HepG2 (cell line): ENCODE data around the gene ITGB2. TPM values are rescaled to one million over a fixed set of nuclear protein-coding genes. Genes with fewer than 3 reads are reported as not detected.
A peak's percentile ranks its signal among the peaks of the same experiment; 100 is the strongest.

ENCODE experiments used
- CENPBD1 ChIP-seq: sonication (generic); formaldehyde crosslinking; IDR thresholded peaks from 2 replicates; pipeline ENCODE4 v1.8.0; 2022; ENCODE audit warnings: missing genetic modification reagents, low read depth, mild to moderate bottlenecking, borderline replicate concordance
- HHEX ChIP-seq: IDR thresholded peaks from 2 replicates; pipeline ENCODE4 v1.6.1; 2016; ENCODE audit warnings: control low read depth
- HOXA3 ChIP-seq: sonication (generic); formaldehyde crosslinking; IDR thresholded peaks from 2 replicates; pipeline ENCODE4 v1.5.0; 2020; ENCODE audit warnings: missing genetic modification reagents
- MAFF ChIP-seq: IDR thresholded peaks from 2 replicates; pipeline ENCODE4 v1.6.1; 2011; ENCODE audit warnings: low read depth, low read length, improper control_type of control experiment
- MBD4 ChIP-seq: IDR thresholded peaks from 2 replicates; pipeline ENCODE4 v1.6.1; 2012; ENCODE audit warnings: low read length, inconsistent platforms, borderline replicate concordance
- NCOR1 ChIP-seq: fragments of 200-600 bp; sonication (generic); IDR thresholded peaks from 2 replicates; pipeline ENCODE4 v1.7.0; 2017; ENCODE audit warnings: antibody characterized with exemption, low read length, borderline replicate concordance
- NFAT5 ChIP-seq: sonication (generic); formaldehyde crosslinking; IDR thresholded peaks from 2 replicates; pipeline ENCODE4 v1.4.0; 2020; ENCODE audit warnings: missing genetic modification reagents
- NFE2L1 ChIP-seq: sonication (generic); formaldehyde crosslinking; IDR thresholded peaks from 2 replicates; pipeline ENCODE4 v1.4.0; 2020; ENCODE audit warnings: missing genetic modification reagents, mild to moderate bottlenecking, borderline replicate concordance
- NFKBIZ ChIP-seq: IDR thresholded peaks from 2 replicates; pipeline ENCODE4 v1.6.1; 2018; ENCODE audit warnings: missing genetic modification reagents, missing compliant biosample characterization
- PHF5A ChIP-seq: IDR thresholded peaks from one replicate; pipeline ENCODE4 v1.6.1; 2018; ENCODE audit warnings: low read depth, missing genetic modification reagents; ENCODE audit not compliant: unreplicated experiment
- RNF2 ChIP-seq: fragments of 450-650 bp; conservative IDR thresholded peaks from 2 replicates; pipeline ENCODE4 v1.6.1; 2016; ENCODE audit warnings: low read depth
- SIX1 ChIP-seq: sonication (generic); formaldehyde crosslinking; IDR thresholded peaks from 2 replicates; pipeline ENCODE4 v1.4.0; 2020; ENCODE audit warnings: missing genetic modification reagents, borderline replicate concordance
- ZMYM4 ChIP-seq: sonication (generic); formaldehyde crosslinking; IDR thresholded peaks from 2 replicates; pipeline ENCODE4 v1.8.1; 2023; ENCODE audit warnings: mild to moderate bottlenecking, missing genetic modification reagents
- ZNF335 ChIP-seq: sonication (generic); formaldehyde crosslinking; IDR thresholded peaks from 2 replicates; pipeline ENCODE4 v1.4.0; 2020; ENCODE audit warnings: missing genetic modification reagents
- ZNF382 ChIP-seq: sonication (generic); formaldehyde crosslinking; IDR thresholded peaks from 2 replicates; pipeline ENCODE4 v1.5.0; 2020; ENCODE audit warnings: missing genetic modification reagents, mild to moderate bottlenecking, borderline replicate concordance
- ZNF788 ChIP-seq: sonication (generic); formaldehyde crosslinking; IDR thresholded peaks from 2 replicates; pipeline ENCODE4 v1.5.0; 2020; ENCODE audit warnings: mild to moderate bottlenecking, missing genetic modification reagents, borderline replicate concordance
- ZNF83 ChIP-seq: sonication (generic); formaldehyde crosslinking; IDR thresholded peaks from 2 replicates; pipeline ENCODE4 v1.4.0; 2020; ENCODE audit warnings: missing genetic modification reagents, mild to moderate bottlenecking, borderline replicate concordance
- ZSCAN5A ChIP-seq: sonication (generic); formaldehyde crosslinking; IDR thresholded peaks from 2 replicates; pipeline ENCODE4 v1.8.0; 2022; ENCODE audit warnings: mild to moderate bottlenecking, missing genetic modification reagents, borderline replicate concordance
- polyA plus RNA-seq, 8 experiments: library from polyadenylated mRNA; depleted of rRNA in 3 of 8; stranded (reverse) in 7 of 8; unstranded in 1 of 8; fragments of >200 nt; fragmentation: Illumina TruSeq in 4 of 8; extraction: Trizol in 4 of 8; gene quantifications; 2 replicates each; pipeline versions ENCODE4 v1.2.1 to v1.2.3, GENCODE V29; 2011 to 2016; ENCODE audit warnings: low read depth in 4 of 8, missing spikeins in 1 of 8, mixed read lengths in 1 of 8; ENCODE audit not compliant: insufficient read depth in 1 of 8
- total RNA-seq, 5 experiments: library from RNA; depleted of rRNA; stranded (reverse); fragments of >200 nt; fragmentation: Illumina TruSeq; extraction: Trizol; gene quantifications; 2 replicates each; pipeline ENCODE4 v1.2.3, GENCODE V29; 2016; ENCODE audit warnings: low read depth in 1 of 5
- TF ChIP-seq, protein P1 (sequence below): fragments of 450-650 bp; IDR thresholded peaks from 2 replicates; pipeline ENCODE4 v1.6.1; 2017; ENCODE audit warnings: mild to moderate bottlenecking

Gene ITGB2
- total and polyA plus RNA-seq, 2 of the 13 experiments (the other 11 are each of a cell fraction or from before 2014, with no cell fraction given): 4.2 to 18.0 TPM

DNA sequence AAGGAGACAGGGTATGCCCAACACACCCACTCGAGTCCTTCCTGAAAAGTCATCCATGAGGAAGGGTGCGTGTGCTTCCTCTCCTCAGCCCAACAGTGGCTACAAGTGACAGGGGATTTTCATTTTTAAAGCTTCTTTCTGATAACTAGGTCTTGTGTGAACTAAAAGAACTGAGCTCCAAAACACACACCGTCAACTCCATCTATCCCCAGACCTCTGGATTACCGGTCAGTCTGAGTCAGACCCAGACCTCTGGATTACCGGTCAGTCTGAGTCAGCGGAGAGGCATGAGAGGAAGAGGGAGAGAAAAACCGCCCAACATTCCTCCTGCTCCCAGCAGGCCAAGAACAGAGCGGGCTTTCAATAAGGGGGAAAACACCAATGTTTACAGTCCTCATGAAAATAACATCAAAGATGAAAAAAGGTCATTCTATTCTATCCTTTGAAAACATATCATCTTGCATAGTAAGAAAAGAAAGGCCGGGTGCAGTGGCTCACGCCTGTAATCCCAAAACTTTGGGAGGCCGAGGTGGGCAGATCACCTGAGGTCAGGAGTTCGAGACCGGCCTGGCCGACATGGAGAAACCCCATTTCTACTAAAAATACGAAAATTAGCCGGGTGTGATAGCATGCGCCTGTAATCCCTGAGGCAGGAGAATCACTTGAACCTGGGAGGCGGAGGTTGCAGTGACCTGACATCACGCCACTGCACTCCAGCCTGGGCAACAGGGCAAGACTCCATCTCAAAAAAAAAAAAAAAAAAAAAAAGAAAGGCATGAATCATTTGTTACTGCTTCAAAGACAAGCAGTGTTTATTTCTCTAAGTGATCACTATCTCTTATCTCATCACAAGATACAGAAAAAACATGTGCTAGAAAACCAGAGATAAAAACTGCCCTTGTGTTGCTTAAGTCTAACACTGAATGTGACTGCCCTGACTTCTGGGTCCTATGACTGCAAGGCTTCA, 50.6 kb downstream of the ITGB2 start (continued):
- TF ChIP-seq HOXA3 (CRISPR knock-in tag): peak; percentile 31; the same call in 1 of the 2 replicates
- no peak for TF ChIP-seq MBD4
- TF ChIP-seq ZNF335 (CRISPR knock-in tag): no peak
- TF ChIP-seq, protein P1, sequence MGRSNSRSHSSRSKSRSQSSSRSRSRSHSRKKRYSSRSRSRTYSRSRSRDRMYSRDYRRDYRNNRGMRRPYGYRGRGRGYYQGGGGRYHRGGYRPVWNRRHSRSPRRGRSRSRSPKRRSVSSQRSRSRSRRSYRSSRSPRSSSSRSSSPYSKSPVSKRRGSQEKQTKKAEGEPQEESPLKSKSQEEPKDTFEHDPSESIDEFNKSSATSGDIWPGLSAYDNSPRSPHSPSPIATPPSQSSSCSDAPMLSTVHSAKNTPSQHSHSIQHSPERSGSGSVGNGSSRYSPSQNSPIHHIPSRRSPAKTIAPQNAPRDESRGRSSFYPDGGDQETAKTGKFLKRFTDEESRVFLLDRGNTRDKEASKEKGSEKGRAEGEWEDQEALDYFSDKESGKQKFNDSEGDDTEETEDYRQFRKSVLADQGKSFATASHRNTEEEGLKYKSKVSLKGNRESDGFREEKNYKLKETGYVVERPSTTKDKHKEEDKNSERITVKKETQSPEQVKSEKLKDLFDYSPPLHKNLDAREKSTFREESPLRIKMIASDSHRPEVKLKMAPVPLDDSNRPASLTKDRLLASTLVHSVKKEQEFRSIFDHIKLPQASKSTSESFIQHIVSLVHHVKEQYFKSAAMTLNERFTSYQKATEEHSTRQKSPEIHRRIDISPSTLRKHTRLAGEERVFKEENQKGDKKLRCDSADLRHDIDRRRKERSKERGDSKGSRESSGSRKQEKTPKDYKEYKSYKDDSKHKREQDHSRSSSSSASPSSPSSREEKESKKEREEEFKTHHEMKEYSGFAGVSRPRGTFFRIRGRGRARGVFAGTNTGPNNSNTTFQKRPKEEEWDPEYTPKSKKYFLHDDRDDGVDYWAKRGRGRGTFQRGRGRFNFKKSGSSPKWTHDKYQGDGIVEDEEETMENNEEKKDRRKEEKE: no peak
- no peak for TF ChIP-seq ZNF83 (CRISPR knock-in tag)
- TF ChIP-seq SIX1 (CRISPR knock-in tag): peak; percentile 92
- TF ChIP-seq PHF5A: no peak
- no peak for TF ChIP-seq HHEX (CRISPR knock-in tag)
- TF ChIP-seq NFAT5 (CRISPR knock-in tag): no peak
- TF ChIP-seq CENPBD1 (CRISPR knock-in tag): no peak
- no peak for TF ChIP-seq NFKBIZ
- TF ChIP-seq NCOR1: peak; percentile 66; the same call in 1 of the 2 replicates
- 0 out of 2 replicates have a peak, but pooled peaks have one; percentile 9 for TF ChIP-seq MAFF
- TF ChIP-seq RNF2: no peak
- no peak for TF ChIP-seq ZNF382 (CRISPR knock-in tag)
- peak; percentile 55; the same call in 1 of the 2 replicates for TF ChIP-seq ZNF788 (CRISPR knock-in tag)
- no peak for TF ChIP-seq ZMYM4 (CRISPR knock-in tag)
- TF ChIP-seq ZSCAN5A (CRISPR knock-in tag): no peak
- no peak for TF ChIP-seq NFE2L1 (CRISPR knock-in tag)
